ENCODE data around the gene SSBP1. TPM values are rescaled to one million over a fixed set of nuclear protein-coding genes. Genes with fewer than 3 reads are reported as not detected.
A peak's percentile ranks its signal among the peaks of the same experiment; 100 is the strongest.

SSBP1 gene
- total RNA-seq, 1 donor: 148 TPM

- DNase-seq (ENCODE audit: low read depth): peak; percentile 9
- TF ChIP-seq CTCF (IDR thresholded peaks at IDR 0.05; ENCODE audit: insufficient read depth, low read length): no peak
- H3K4me3 ChIP-seq (ENCODE audit: low read depth, low read length): peak within 1 kb of the TSS; percentile 83
Observed at GRCh38 chr7:141702047-141702567, 36.1 kb upstream of the SSBP1 start, which contains the start of gene DENND11. Gene DENND11 (minus strand): TSS chr7:141702166. CDS start chr7:141702153, 13 bp downstream.

- no peak for DNase-seq (ENCODE audit: low read depth)
- H3K4me3 ChIP-seq (ENCODE audit: low read depth, low read length): no peak overlapping the region
- no peak for TF ChIP-seq CTCF (IDR thresholded peaks at IDR 0.05; ENCODE audit: insufficient read depth, low read length)
Observed at GRCh38 chr7:141702892-141703291, 35.3 kb upstream of the SSBP1 start.

GRCh38 chr7:141704112-141704511 lies 34.0 kb upstream of the SSBP1 start:
- no peak overlapping the region for H3K4me3 ChIP-seq (ENCODE audit: low read depth, low read length)

GRCh38 chr7:141704741-141705140 lies 33.4 kb upstream of the SSBP1 start:
- H3K4me3 ChIP-seq (ENCODE audit: low read depth, low read length): no peak overlapping the region
- TF ChIP-seq CTCF (IDR thresholded peaks at IDR 0.05; ENCODE audit: insufficient read depth, low read length): no peak
- peak; percentile 46 for DNase-seq (ENCODE audit: low read depth)

More at GRCh38 chr7:141704112-141704511, 34.0 kb upstream of the SSBP1 start:
- TF ChIP-seq CTCF (IDR thresholded peaks at IDR 0.05; ENCODE audit: insufficient read depth, low read length): no peak
- no peak for DNase-seq (ENCODE audit: low read depth)

GRCh38 chr7:141706239-141707064 lies 31.7 kb upstream of the SSBP1 start:
- no peak for DNase-seq (ENCODE audit: low read depth)
- no peak overlapping the region for H3K4me3 ChIP-seq (ENCODE audit: low read depth, low read length)
- no peak for TF ChIP-seq CTCF (IDR thresholded peaks at IDR 0.05; ENCODE audit: insufficient read depth, low read length)

GRCh38 chr7:141708351-141708750 lies 29.8 kb upstream of the SSBP1 start, which contains the start of gene WEE2:
Gene WEE2 (plus strand): TSS chr7:141708353. CDS start chr7:141708759, 406 bp downstream.
- no peak for DNase-seq (ENCODE audit: low read depth)
- no peak for TF ChIP-seq CTCF (IDR thresholded peaks at IDR 0.05; ENCODE audit: insufficient read depth, low read length)
- no peak within 1 kb of the TSS for H3K4me3 ChIP-seq (ENCODE audit: low read depth, low read length)

Measured in fibroblast of the aortic adventitia (primary cell).